ENCODE results near the gene TBC1D24. TPM values are rescaled to one million over a fixed set of nuclear protein-coding genes. Genes with fewer than 3 reads are reported as not detected.
A peak's percentile ranks its signal among the peaks of the same experiment; 100 is the strongest.

Gene TBC1D24
- total and polyA plus RNA-seq, 11 donors = 4.0 to 19.2 (median 11.6) TPM

DNA sequence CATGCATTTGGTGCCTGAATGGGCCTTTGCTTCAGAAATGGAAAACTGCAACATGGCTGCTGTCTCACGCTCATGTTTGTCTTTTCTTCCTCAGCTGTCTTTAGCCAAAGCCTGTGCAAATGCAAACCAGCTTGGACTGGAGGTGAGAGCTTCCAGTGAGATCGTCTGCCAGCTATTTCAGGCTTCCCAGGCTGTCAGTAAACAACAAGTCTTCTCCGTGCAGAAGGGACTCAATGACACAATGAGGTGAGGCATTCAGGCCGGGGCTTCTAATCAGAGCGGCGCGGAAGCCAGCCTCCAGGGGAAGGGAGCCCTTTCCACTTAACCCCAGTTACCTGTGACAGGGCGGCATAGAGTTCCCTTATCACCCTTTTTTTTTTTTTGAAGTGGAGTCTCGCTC, 31.4 kb upstream of the TBC1D24 start:
- Histone ChIP-seq H3K27me3 (no peaks in the 10 kb centered on the region), H3K9me3 (no peaks in the 10 kb centered on the region), H3K27ac (no peak overlapping the region), H3K4me1 (no peaks in the 10 kb centered on the region), H3K4me3 (no peak overlapping the region), H3K36me3 (peaks cover 0 to 44% (median 12%) of the 10 kb centered on the region in 9 donors)
- ATAC-seq (peak in 1 of 4 donors; percentile 22), DNase-seq (no peak)
- TF ChIP-seq, protein P1, sequence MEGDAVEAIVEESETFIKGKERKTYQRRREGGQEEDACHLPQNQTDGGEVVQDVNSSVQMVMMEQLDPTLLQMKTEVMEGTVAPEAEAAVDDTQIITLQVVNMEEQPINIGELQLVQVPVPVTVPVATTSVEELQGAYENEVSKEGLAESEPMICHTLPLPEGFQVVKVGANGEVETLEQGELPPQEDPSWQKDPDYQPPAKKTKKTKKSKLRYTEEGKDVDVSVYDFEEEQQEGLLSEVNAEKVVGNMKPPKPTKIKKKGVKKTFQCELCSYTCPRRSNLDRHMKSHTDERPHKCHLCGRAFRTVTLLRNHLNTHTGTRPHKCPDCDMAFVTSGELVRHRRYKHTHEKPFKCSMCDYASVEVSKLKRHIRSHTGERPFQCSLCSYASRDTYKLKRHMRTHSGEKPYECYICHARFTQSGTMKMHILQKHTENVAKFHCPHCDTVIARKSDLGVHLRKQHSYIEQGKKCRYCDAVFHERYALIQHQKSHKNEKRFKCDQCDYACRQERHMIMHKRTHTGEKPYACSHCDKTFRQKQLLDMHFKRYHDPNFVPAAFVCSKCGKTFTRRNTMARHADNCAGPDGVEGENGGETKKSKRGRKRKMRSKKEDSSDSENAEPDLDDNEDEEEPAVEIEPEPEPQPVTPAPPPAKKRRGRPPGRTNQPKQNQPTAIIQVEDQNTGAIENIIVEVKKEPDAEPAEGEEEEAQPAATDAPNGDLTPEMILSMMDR (IDR thresholded peaks at IDR 0.05) = no peak
- TF ChIP-seq POLR2A (IDR thresholded peaks at IDR 0.05) = no peak
- intact Hi-C loops (cut with DNase I) = no loop called here
- WGBS, 4 donors = 80 to 83% (median 82%) methylated on average over 9 of the region's 9 CpGs

- no peaks in the 10 kb centered on the region for H3K4me1 ChIP-seq
- H3K4me3 ChIP-seq = no peak overlapping the region
- no peak for DNase-seq
- H3K9me3 ChIP-seq = no peaks in the 10 kb centered on the region
- ATAC-seq = peak in 1 of 4 donors; percentile 48
- no peaks in the 10 kb centered on the region for H3K27me3 ChIP-seq
- 89 to 94% (median 92%) methylated on average over 11 of the region's 11 CpGs for WGBS, 4 donors
- intact Hi-C loops (cut with DNase I) = no loop called here
- no peak overlapping the region for H3K27ac ChIP-seq
- peaks cover 0 to 54% (median 12%) of the 10 kb centered on the region in 9 donors for H3K36me3 ChIP-seq
- TF ChIP-seq POLR2A (IDR thresholded peaks at IDR 0.05) = no peak
- TF ChIP-seq, protein P1 (IDR thresholded peaks at IDR 0.05) = no peak
Observed at GRCh38 chr16:2447920-2448583, 26.9 kb upstream of the TBC1D24 start.

DNA sequence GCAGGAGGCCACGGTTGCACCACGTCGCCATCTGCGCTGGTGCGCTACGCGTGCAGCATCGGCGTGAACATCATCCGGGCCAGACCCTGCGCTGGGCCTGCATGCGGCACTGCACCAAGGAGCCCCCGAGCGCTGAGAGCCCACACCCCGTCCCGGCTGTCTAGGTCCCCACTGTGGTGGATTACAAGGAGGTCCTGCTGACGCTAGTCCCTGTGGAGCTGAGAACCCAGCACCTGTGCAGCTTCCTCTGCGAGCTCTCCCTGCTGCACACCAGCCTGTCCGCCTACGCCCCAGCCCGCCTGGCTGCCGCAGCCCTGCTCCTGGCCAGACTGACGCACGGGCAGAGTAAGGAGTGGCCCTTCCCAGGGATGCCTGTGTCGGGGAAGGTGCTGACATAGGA, 25.8 kb upstream of the TBC1D24 start:
- no peak overlapping the region for H3K27ac ChIP-seq
- intact Hi-C loops (cut with DNase I) = no loop called here
- no peaks in the 10 kb centered on the region for H3K4me1 ChIP-seq
- TF ChIP-seq, protein P1 (IDR thresholded peaks at IDR 0.05) = no peak
- no peak for TF ChIP-seq POLR2A (IDR thresholded peaks at IDR 0.05)
- WGBS, 4 donors = 94 to 98% (median 97%) methylated on average over 16 to 25 of the region's 25 CpGs
- H3K36me3 ChIP-seq = peaks cover 0 to 59% (median 12%) of the 10 kb centered on the region in 9 donors
- ATAC-seq (no peak), DNase-seq (no peak)
- no peaks in the 10 kb centered on the region for H3K9me3 ChIP-seq
- H3K27me3 ChIP-seq = no peaks in the 10 kb centered on the region
- no peak overlapping the region for H3K4me3 ChIP-seq

- no peak for TF ChIP-seq POLR2A (IDR thresholded peaks at IDR 0.05)
- TF ChIP-seq, protein P1 (IDR thresholded peaks at IDR 0.05) = no peak
- Histone ChIP-seq H3K27ac (no peak overlapping the region), H3K9me3 (no peaks in the 10 kb centered on the region), H3K27me3 (no peaks in the 10 kb centered on the region), H3K36me3 (peaks cover 0 to 51% (median 2%) of the 10 kb centered on the region in 9 donors), H3K4me1 (no peaks in the 10 kb centered on the region), H3K4me3 (no peak overlapping the region)
- WGBS, 4 donors = 91 to 95% (median 92%) methylated on average over 6 to 8 of the region's 8 CpGs
- DNase-seq (no peak), ATAC-seq (peak in 1 of 4 donors; percentile 20)
- intact Hi-C loops (cut with DNase I) = no loop called here
Observed at GRCh38 chr16:2450535-2450934, 24.4 kb upstream of the TBC1D24 start.

Data from heart left ventricle (tissue), 16 donors.